Measurements from ENCODE around the gene CATSPER1. TPM values are rescaled to one million over a fixed set of nuclear protein-coding genes. Genes with fewer than 3 reads are reported as not detected.

Gene CATSPER1
- total and polyA plus RNA-seq, 2 of the 8 experiments (the other 6 are each of a cell fraction or from before 2014, with no cell fraction given), result not detected

DNA sequence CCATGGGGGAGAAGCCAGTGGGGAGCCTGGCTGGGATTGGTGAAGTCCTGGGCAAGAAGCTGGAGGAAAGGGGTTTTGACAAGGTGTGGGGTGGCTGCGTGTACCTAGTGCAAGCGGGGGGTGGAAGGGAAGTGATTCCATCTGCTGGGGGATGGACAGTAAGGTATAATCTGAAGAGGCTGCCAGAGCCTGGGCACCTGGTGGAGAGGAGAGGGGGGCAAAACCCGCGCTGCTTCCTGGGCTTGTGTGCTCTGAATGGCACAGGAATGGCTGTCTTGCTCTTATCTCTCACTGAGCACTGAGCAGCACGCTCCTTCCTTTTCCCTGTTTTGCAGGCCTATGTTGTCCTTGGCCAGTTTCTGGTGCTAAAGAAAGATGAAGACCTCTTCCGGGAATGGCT, 23.0 kb downstream of the CATSPER1 start (continued):
- no peak for TF ChIP-seq ASH2L (IDR thresholded peaks at IDR 0.05; ENCODE audit: low read length)
- TF ChIP-seq, protein P1, sequence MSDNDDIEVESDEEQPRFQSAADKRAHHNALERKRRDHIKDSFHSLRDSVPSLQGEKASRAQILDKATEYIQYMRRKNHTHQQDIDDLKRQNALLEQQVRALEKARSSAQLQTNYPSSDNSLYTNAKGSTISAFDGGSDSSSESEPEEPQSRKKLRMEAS (IDR thresholded peaks at IDR 0.05), result no peak
- no peak for TF ChIP-seq NANOG (IDR thresholded peaks at IDR 0.05; ENCODE audit: insufficient read depth, low read depth, low read length, poor library complexity, severe bottlenecking)
- TF ChIP-seq CEBPB (IDR thresholded peaks at IDR 0.05; ENCODE audit: low read depth, low read length), result no peak
- TF ChIP-seq, protein P2, sequence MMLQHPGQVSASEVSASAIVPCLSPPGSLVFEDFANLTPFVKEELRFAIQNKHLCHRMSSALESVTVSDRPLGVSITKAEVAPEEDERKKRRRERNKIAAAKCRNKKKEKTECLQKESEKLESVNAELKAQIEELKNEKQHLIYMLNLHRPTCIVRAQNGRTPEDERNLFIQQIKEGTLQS (IDR thresholded peaks at IDR 0.05; ENCODE audit: insufficient read depth, low read depth, low read length), result no peak
- TF ChIP-seq KDM5A (IDR thresholded peaks at IDR 0.05; ENCODE audit: low read length), result no peak
- TF ChIP-seq, protein P3, sequence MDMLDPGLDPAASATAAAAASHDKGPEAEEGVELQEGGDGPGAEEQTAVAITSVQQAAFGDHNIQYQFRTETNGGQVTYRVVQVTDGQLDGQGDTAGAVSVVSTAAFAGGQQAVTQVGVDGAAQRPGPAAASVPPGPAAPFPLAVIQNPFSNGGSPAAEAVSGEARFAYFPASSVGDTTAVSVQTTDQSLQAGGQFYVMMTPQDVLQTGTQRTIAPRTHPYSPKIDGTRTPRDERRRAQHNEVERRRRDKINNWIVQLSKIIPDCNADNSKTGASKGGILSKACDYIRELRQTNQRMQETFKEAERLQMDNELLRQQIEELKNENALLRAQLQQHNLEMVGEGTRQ (IDR thresholded peaks at IDR 0.05; ENCODE audit: low read length), result no peak
